BLaER1 (cell line): ENCODE data around the gene SMARCA2.

Experiments
- H3K27ac ChIP-seq: shearing (Covaris generic); formaldehyde crosslinking; 2 replicates; pipeline ENCODE4 v1.8.1; 2022
- H3K27me3 ChIP-seq: shearing (Covaris generic); formaldehyde crosslinking; 2 replicates; pipeline ENCODE4 v1.8.1; 2022
- H3K36me3 ChIP-seq: shearing (Covaris generic); formaldehyde crosslinking; 2 replicates; pipeline ENCODE4 v1.8.1; 2022
- H3K4me1 ChIP-seq: shearing (Covaris generic); formaldehyde crosslinking; 2 replicates; pipeline ENCODE4 v1.8.1; 2022
- H3K4me2 ChIP-seq: shearing (Covaris generic); formaldehyde crosslinking; 2 replicates; pipeline ENCODE4 v1.8.1; 2022
- H3K4me3 ChIP-seq: shearing (Covaris generic); formaldehyde crosslinking; 2 replicates; pipeline ENCODE4 v1.8.1; 2022
- H3K9ac ChIP-seq: shearing (Covaris generic); formaldehyde crosslinking; 2 replicates; pipeline ENCODE4 v1.8.1; 2022
- H3K9me3 ChIP-seq: shearing (Covaris generic); formaldehyde crosslinking; 2 replicates; pipeline ENCODE4 v1.8.1; 2022
- H4K20me1 ChIP-seq: shearing (Covaris generic); formaldehyde crosslinking; 2 replicates; pipeline ENCODE4 v1.8.1; 2022
- Cebpa-rat ChIP-seq: shearing (Covaris generic); IDR thresholded peaks from 2 replicates; pipeline ENCODE4 v1.8.1; 2022

Gene SMARCA2

GRCh38 chr9:2231829-2232228 is 216.7 kb downstream of the SMARCA2 start:
- Histone ChIP-seq H3K4me2 (no peak overlapping the region), H3K4me1 (peaks cover 50% of the 10 kb centered on the region), H3K9me3 (peaks cover 13% of the 10 kb centered on the region), H3K4me3 (no peak overlapping the region), H4K20me1 (no peaks in the 10 kb centered on the region), H3K36me3 (no peaks in the 10 kb centered on the region), H3K9ac (no peak overlapping the region), H3K27ac (no peak overlapping the region), H3K27me3 (no peaks in the 10 kb centered on the region)
- TF ChIP-seq Cebpa-rat = no peak

- Histone ChIP-seq H3K4me3 (no peak overlapping the region), H3K4me1 (peaks cover 45% of the 10 kb centered on the region), H3K27me3 (no peaks in the 10 kb centered on the region), H3K9me3 (peaks cover 13% of the 10 kb centered on the region), H3K36me3 (no peaks in the 10 kb centered on the region), H3K4me2 (no peak overlapping the region), H4K20me1 (no peaks in the 10 kb centered on the region), H3K9ac (no peak overlapping the region), H3K27ac (no peak overlapping the region)
- no peak for TF ChIP-seq Cebpa-rat
Measured at GRCh38 chr9:2233274-2233673, 218.1 kb downstream of the SMARCA2 start.

- Histone ChIP-seq H3K9ac (peak overlapping the region; percentile 43; the same call in 1 of the 2 replicates), H3K9me3 (peaks cover 13% of the 10 kb centered on the region), H3K4me1 (peaks cover 34% of the 10 kb centered on the region), H3K36me3 (no peaks in the 10 kb centered on the region), H3K4me2 (peak overlapping the region; percentile 70), H3K4me3 (no peak overlapping the region), H4K20me1 (no peaks in the 10 kb centered on the region), H3K27ac (peak overlapping the region; percentile 54), H3K27me3 (no peaks in the 10 kb centered on the region)
- no peak for TF ChIP-seq Cebpa-rat
Measured at GRCh38 chr9:2234371-2234893, 219.3 kb downstream of the SMARCA2 start.

- H4K20me1 ChIP-seq = no peaks in the 10 kb centered on the region
- H3K4me3 ChIP-seq = no peak overlapping the region
- H3K9ac ChIP-seq = no peak overlapping the region; the same call in 1 of the 2 replicates
- no peaks in the 10 kb centered on the region for H3K27me3 ChIP-seq
- no peak overlapping the region for H3K27ac ChIP-seq
- peak overlapping the region; percentile 70; the same call in 1 of the 2 replicates for H3K4me2 ChIP-seq
- H3K36me3 ChIP-seq = no peaks in the 10 kb centered on the region
- H3K4me1 ChIP-seq = peaks cover 23% of the 10 kb centered on the region
- peaks cover 10% of the 10 kb centered on the region for H3K9me3 ChIP-seq
- TF ChIP-seq Cebpa-rat = no peak
Measured at GRCh38 chr9:2235623-2236022, 220.5 kb downstream of the SMARCA2 start.

GRCh38 chr9:2236850-2237249 is 221.7 kb downstream of the SMARCA2 start:
- Histone ChIP-seq H3K27ac (no peak overlapping the region), H3K9ac (no peak overlapping the region), H3K36me3 (no peaks in the 10 kb centered on the region), H3K27me3 (no peaks in the 10 kb centered on the region), H3K4me1 (peaks cover 32% of the 10 kb centered on the region), H3K9me3 (peaks cover 5% of the 10 kb centered on the region; the same call in 1 of the 2 replicates), H3K4me3 (no peak overlapping the region), H3K4me2 (no peak overlapping the region), H4K20me1 (no peaks in the 10 kb centered on the region)
- TF ChIP-seq Cebpa-rat = no peak

GRCh38 chr9:2241461-2241835 is 226.3 kb downstream of the SMARCA2 start:
- H3K27ac ChIP-seq = peak overlapping the region; percentile 93
- peaks cover 34% of the 10 kb centered on the region for H3K4me1 ChIP-seq
- H3K4me3 ChIP-seq = peak overlapping the region; percentile 64
- peaks cover 17% of the 10 kb centered on the region for H3K9me3 ChIP-seq
- H4K20me1 ChIP-seq = no peaks in the 10 kb centered on the region
- TF ChIP-seq Cebpa-rat = no peak
- peaks cover 5% of the 10 kb centered on the region; the same call in 1 of the 2 replicates for H3K36me3 ChIP-seq
- no peak overlapping the region for H3K9ac ChIP-seq
- H3K4me2 ChIP-seq = peak overlapping the region; percentile 76
- no peaks in the 10 kb centered on the region for H3K27me3 ChIP-seq

- Histone ChIP-seq H3K9me3 (peaks cover 21% of the 10 kb centered on the region), H3K4me1 (peaks cover 34% of the 10 kb centered on the region), H3K36me3 (peaks cover 5% of the 10 kb centered on the region; the same call in 1 of the 2 replicates), H3K27me3 (no peaks in the 10 kb centered on the region), H3K27ac (peak overlapping the region; percentile 93), H3K4me2 (peak overlapping the region; percentile 76), H4K20me1 (no peaks in the 10 kb centered on the region), H3K4me3 (peak overlapping the region; percentile 64), H3K9ac (peak overlapping the region; percentile 77)
- TF ChIP-seq Cebpa-rat = no peak
Measured at GRCh38 chr9:2241836-2242741, 226.9 kb downstream of the SMARCA2 start.

- Histone ChIP-seq H3K27ac (peak overlapping the region; percentile 93), H3K27me3 (no peaks in the 10 kb centered on the region), H3K36me3 (peaks cover 5% of the 10 kb centered on the region; the same call in 1 of the 2 replicates), H3K9ac (peak overlapping the region; percentile 77), H3K4me1 (peaks cover 34% of the 10 kb centered on the region), H3K9me3 (peaks cover 29% of the 10 kb centered on the region), H3K4me3 (peak overlapping the region; percentile 64), H3K4me2 (peak overlapping the region; percentile 76), H4K20me1 (no peaks in the 10 kb centered on the region)
- TF ChIP-seq Cebpa-rat = no peak
Measured at GRCh38 chr9:2242831-2243330, 227.7 kb downstream of the SMARCA2 start.
